Measurements from ENCODE around the gene AGRN.

Gene AGRN

GRCh38 chr1:1072849-1073742 is 53.2 kb downstream of the AGRN start:
- H4K8ac ChIP-seq (ENCODE audit: low read depth, low read length), result no peak overlapping the region
- no peak overlapping the region for H3K14ac ChIP-seq (ENCODE audit: low read length)
- peaks cover 0 to 61% (median 10%) of the 10 kb centered on the region in 3 experiments for H3K27me3 ChIP-seq (ENCODE audit: control insufficient read depth in 3 of 3, insufficient read depth in 3 of 3, low read depth in 1 of 3, low read length in 3 of 3)
- peak overlapping the region; percentile 85 for H2BK15ac ChIP-seq (ENCODE audit: low read length)
- peak overlapping the region; percentile 73 for H2BK12ac ChIP-seq (ENCODE audit: low read length)
- H3K4me2 ChIP-seq (ENCODE audit: insufficient read depth, low read length, poor library complexity, severe bottlenecking), result no peak overlapping the region
- H2BK120ac ChIP-seq (ENCODE audit: low read depth, low read length), result no peak overlapping the region
- H3K36me3 ChIP-seq (replicated peaks in 1 of 2; ENCODE audit: control insufficient read depth in 2 of 2, insufficient read depth in 2 of 2, low read length in 2 of 2), result no peaks in the 10 kb centered on the region
- H3K18ac ChIP-seq (ENCODE audit: low read length), result peak overlapping the region; percentile 48
- peak overlapping the region; percentile 55 for H3K23ac ChIP-seq (ENCODE audit: low read depth, low read length, poor library complexity)
- H2BK5ac ChIP-seq (ENCODE audit: low read length), result peak overlapping the region; percentile 66
- peaks cover 16 to 17% of the 10 kb centered on the region in 2 donors for H3K4me1 ChIP-seq (ENCODE audit: control insufficient read depth in 2 of 2, insufficient read depth in 1 of 2, low read depth in 1 of 2, low read length in 2 of 2)
- H2AFZ ChIP-seq (ENCODE audit: low read length), result no peak overlapping the region
- no CpG with 5 or more reads among the region's 28 CpGs for WGBS, 2 donors (ENCODE audit: extremely low coverage in 2 of 2, insufficient read length in 2 of 2, insufficient replicate concordance in 1 of 2)
- no peak for DNase-seq (ENCODE audit: low spot score)
- H4K91ac ChIP-seq (ENCODE audit: low read depth, low read length, poor library complexity), result no peak overlapping the region
- peak overlapping the region; percentile 44 for H3K9ac ChIP-seq (ENCODE audit: low read depth, low read length, poor library complexity)
- peaks cover 7% of the 10 kb centered on the region for H3K79me1 ChIP-seq (ENCODE audit: low read depth, low read length)
- no peak overlapping the region for H3K4ac ChIP-seq (ENCODE audit: low read length)
- no peak overlapping the region for H3K4me3 ChIP-seq (ENCODE audit: low read length in 2 of 2)
- H3K27ac ChIP-seq (replicated peaks; ENCODE audit: low read length), result no peak overlapping the region
- no peaks in the 10 kb centered on the region for H3K9me3 ChIP-seq (replicated peaks in 1 of 2; ENCODE audit: control insufficient read depth in 2 of 2, insufficient read depth in 1 of 2, low read depth in 1 of 2, low read length in 2 of 2)
- H2AK5ac ChIP-seq (ENCODE audit: low read depth, low read length), result peak overlapping the region; percentile 75

GRCh38 chr1:1073743-1074587 is 54.0 kb downstream of the AGRN start, which contains the start of gene RNF223:
Gene RNF223, minus strand, starts transcription at chr1:1074306. Its CDS starts 1,740 bp downstream, at chr1:1072566.
- Histone ChIP-seq H3K4me2 (ENCODE audit: insufficient read depth, low read length, poor library complexity, severe bottlenecking) (no peak within 1 kb of the TSS), H2BK12ac (ENCODE audit: low read length) (peak within 1 kb of the TSS; percentile 94), H3K4me1 (ENCODE audit: control insufficient read depth in 2 of 2, insufficient read depth in 1 of 2, low read depth in 1 of 2, low read length in 2 of 2) (peaks cover 15 to 16% of the 10 kb centered on the region in 2 donors), H2AK5ac (ENCODE audit: low read depth, low read length) (peak within 1 kb of the TSS; percentile 98), H3K23ac (ENCODE audit: low read depth, low read length, poor library complexity) (peak within 1 kb of the TSS; percentile 95), H2BK5ac (ENCODE audit: low read length) (peak within 1 kb of the TSS; percentile 66), H3K4ac (ENCODE audit: low read length) (peak within 1 kb of the TSS; percentile 53), H3K9ac (ENCODE audit: low read depth, low read length, poor library complexity) (peak within 1 kb of the TSS; percentile 44), H3K79me1 (ENCODE audit: low read depth, low read length) (peaks cover 7% of the 10 kb centered on the region), H3K14ac (ENCODE audit: low read length) (peak within 1 kb of the TSS; percentile 56), H4K8ac (ENCODE audit: low read depth, low read length) (peak within 1 kb of the TSS; percentile 65), H3K36me3 (replicated peaks in 1 of 2; ENCODE audit: control insufficient read depth in 2 of 2, insufficient read depth in 2 of 2, low read length in 2 of 2) (no peaks in the 10 kb centered on the region), H4K91ac (ENCODE audit: low read depth, low read length, poor library complexity) (peak within 1 kb of the TSS; percentile 94), H2BK15ac (ENCODE audit: low read length) (peak within 1 kb of the TSS; percentile 98), H2AFZ (ENCODE audit: low read length) (no peak within 1 kb of the TSS), H3K27ac (replicated peaks; ENCODE audit: low read length) (no peak within 1 kb of the TSS), H3K9me3 (replicated peaks in 1 of 2; ENCODE audit: control insufficient read depth in 2 of 2, insufficient read depth in 1 of 2, low read depth in 1 of 2, low read length in 2 of 2) (no peaks in the 10 kb centered on the region), H2BK120ac (ENCODE audit: low read depth, low read length) (no peak within 1 kb of the TSS), H3K4me3 (ENCODE audit: low read length in 2 of 2) (peak within 1 kb of the TSS in 1 of 2 donors; percentile 67), H3K18ac (ENCODE audit: low read length) (peak within 1 kb of the TSS; percentile 87), H3K27me3 (ENCODE audit: control insufficient read depth in 3 of 3, insufficient read depth in 3 of 3, low read depth in 1 of 3, low read length in 3 of 3) (peaks cover 0 to 57% (median 6%) of the 10 kb centered on the region in 3 experiments)
- no peak for DNase-seq (ENCODE audit: low spot score)
- no CpG with 5 or more reads among the region's 35 CpGs for WGBS, 2 donors (ENCODE audit: extremely low coverage in 2 of 2, insufficient read length in 2 of 2, insufficient replicate concordance in 1 of 2)

- peaks cover 0 to 52% (median 3%) of the 10 kb centered on the region in 3 experiments for H3K27me3 ChIP-seq (ENCODE audit: control insufficient read depth in 3 of 3, insufficient read depth in 3 of 3, low read depth in 1 of 3, low read length in 3 of 3)
- H2AFZ ChIP-seq (ENCODE audit: low read length), result no peak overlapping the region
- H3K18ac ChIP-seq (ENCODE audit: low read length), result peak overlapping the region; percentile 84
- no peaks in the 10 kb centered on the region for H3K36me3 ChIP-seq (replicated peaks in 1 of 2; ENCODE audit: control insufficient read depth in 2 of 2, insufficient read depth in 2 of 2, low read length in 2 of 2)
- H3K23ac ChIP-seq (ENCODE audit: low read depth, low read length, poor library complexity), result peak overlapping the region; percentile 95
- WGBS, 2 donors (ENCODE audit: extremely low coverage in 2 of 2, insufficient read length in 2 of 2, insufficient replicate concordance in 1 of 2), result no CpG with 5 or more reads among the region's 14 CpGs
- H2BK12ac ChIP-seq (ENCODE audit: low read length), result peak overlapping the region; percentile 94
- peak overlapping the region; percentile 98 for H2AK5ac ChIP-seq (ENCODE audit: low read depth, low read length)
- H2BK15ac ChIP-seq (ENCODE audit: low read length), result peak overlapping the region; percentile 98
- H2BK120ac ChIP-seq (ENCODE audit: low read depth, low read length), result no peak overlapping the region
- H3K14ac ChIP-seq (ENCODE audit: low read length), result peak overlapping the region; percentile 47
- no peak overlapping the region for H3K4me2 ChIP-seq (ENCODE audit: insufficient read depth, low read length, poor library complexity, severe bottlenecking)
- peak overlapping the region; percentile 53 for H3K4ac ChIP-seq (ENCODE audit: low read length)
- H4K91ac ChIP-seq (ENCODE audit: low read depth, low read length, poor library complexity), result peak overlapping the region; percentile 94
- H3K9ac ChIP-seq (ENCODE audit: low read depth, low read length, poor library complexity), result no peak overlapping the region
- no peaks in the 10 kb centered on the region for H3K9me3 ChIP-seq (replicated peaks in 1 of 2; ENCODE audit: control insufficient read depth in 2 of 2, insufficient read depth in 1 of 2, low read depth in 1 of 2, low read length in 2 of 2)
- H4K8ac ChIP-seq (ENCODE audit: low read depth, low read length), result peak overlapping the region; percentile 65
- H3K79me1 ChIP-seq (ENCODE audit: low read depth, low read length), result peaks cover 6% of the 10 kb centered on the region
- DNase-seq (ENCODE audit: low spot score), result no peak
- peaks cover 17 to 18% of the 10 kb centered on the region in 2 donors for H3K4me1 ChIP-seq (ENCODE audit: control insufficient read depth in 2 of 2, insufficient read depth in 1 of 2, low read depth in 1 of 2, low read length in 2 of 2)
- H3K4me3 ChIP-seq (ENCODE audit: low read length in 2 of 2), result peak overlapping the region in 1 of 2 donors; percentile 67
- no peak overlapping the region for H3K27ac ChIP-seq (replicated peaks; ENCODE audit: low read length)
- H2BK5ac ChIP-seq (ENCODE audit: low read length), result peak overlapping the region; percentile 11
Measured at GRCh38 chr1:1074631-1075147, 54.8 kb downstream of the AGRN start.

All from neuronal stem cell (in vitro differentiated cells).